HL-60 (cell line): ENCODE measurements around the gene ZNF423.

ENCODE experiments used
- CTCF ChIP-seq: IDR thresholded peaks from one replicate; pipeline ENCODE4 v1.5.1; 2011; ENCODE audit warnings: low read length, control low read depth, inconsistent platforms; ENCODE audit not compliant: insufficient read depth
- GABPA ChIP-seq: IDR thresholded peaks from 2 replicates; pipeline ENCODE4 v1.6.1; 2012; ENCODE audit warnings: low read depth
- POLR2AphosphoS5 ChIP-seq: IDR thresholded peaks from 2 replicates; pipeline ENCODE4 v1.6.1; 2012; ENCODE audit warnings: low read depth
- SPI1 ChIP-seq: IDR thresholded peaks from 2 replicates; pipeline ENCODE4 v1.6.1; 2012; ENCODE audit warnings: low read depth, mild to moderate bottlenecking, borderline replicate concordance

DNA sequence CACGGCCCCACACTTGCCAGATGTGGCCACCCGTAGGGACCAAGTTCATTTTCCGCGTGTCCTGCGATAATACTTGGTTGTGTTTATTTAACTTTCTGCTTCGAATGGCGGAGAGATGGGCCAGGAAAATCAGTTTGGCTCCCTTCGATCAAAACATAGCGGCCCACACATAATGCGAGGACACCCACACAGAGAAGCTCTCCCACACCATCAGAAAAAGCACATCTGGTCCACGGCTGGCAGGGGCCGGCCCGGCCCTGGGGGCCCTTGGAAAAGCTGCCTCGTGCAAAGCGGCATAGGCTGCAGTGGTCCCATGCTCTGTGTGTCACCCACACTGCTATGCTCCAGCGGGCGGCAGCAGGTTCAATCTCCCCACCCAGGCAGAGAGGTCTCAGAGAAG is 46.9 kb downstream of the ZNF423 start:
- TF ChIP-seq CTCF (no peak), SPI1 (no peak), GABPA (no peak), POLR2AphosphoS5 (no peak)
